Activated T-cell treated with anti-CD3 and anti-CD28 coated beads, Interleukin-2, amount 50 U/mL, for 24 hours (primary cell): ENCODE data around the gene KCNK5.

ENCODE experiments used
- DNase-seq: peaks from one replicate; pipeline ENCODE4 v3.0.0-alpha.2; 2020
- H3K27ac Mint-ChIP-seq: 2 replicates; pipeline ENCODE4 v1.8.0; 2020; ENCODE audit warnings: mild to moderate bottlenecking, mixed read lengths
- H3K27me3 Mint-ChIP-seq: 2 replicates; pipeline ENCODE4 v1.8.0; 2020; ENCODE audit warnings: mixed read lengths
- H3K36me3 Mint-ChIP-seq: 2 replicates; pipeline ENCODE4 v1.8.0; 2020; ENCODE audit warnings: low read depth, mixed read lengths
- H3K4me1 Mint-ChIP-seq: 2 replicates; pipeline ENCODE4 v1.8.0; 2020; ENCODE audit warnings: low read depth, mixed read lengths
- H3K4me3 Mint-ChIP-seq: 2 replicates; pipeline ENCODE4 v1.8.0; 2020; ENCODE audit warnings: mild to moderate bottlenecking, moderate library complexity, mixed read lengths
- H3K9me3 Mint-ChIP-seq: 2 replicates; pipeline ENCODE4 v1.8.0; 2020; ENCODE audit warnings: mixed read lengths

KCNK5 gene

GRCh38 chr6:39256294-39256940 is 27.1 kb upstream of the KCNK5 start:
- Mint-ChIP-seq H3K27ac (no peak overlapping the region), H3K36me3 (no peaks in the 10 kb centered on the region), H3K27me3 (peaks cover 33% of the 10 kb centered on the region), H3K4me3 (no peak overlapping the region), H3K4me1 (peaks cover 10% of the 10 kb centered on the region), H3K9me3 (no peaks in the 10 kb centered on the region)
- no peak for DNase-seq

DNA sequence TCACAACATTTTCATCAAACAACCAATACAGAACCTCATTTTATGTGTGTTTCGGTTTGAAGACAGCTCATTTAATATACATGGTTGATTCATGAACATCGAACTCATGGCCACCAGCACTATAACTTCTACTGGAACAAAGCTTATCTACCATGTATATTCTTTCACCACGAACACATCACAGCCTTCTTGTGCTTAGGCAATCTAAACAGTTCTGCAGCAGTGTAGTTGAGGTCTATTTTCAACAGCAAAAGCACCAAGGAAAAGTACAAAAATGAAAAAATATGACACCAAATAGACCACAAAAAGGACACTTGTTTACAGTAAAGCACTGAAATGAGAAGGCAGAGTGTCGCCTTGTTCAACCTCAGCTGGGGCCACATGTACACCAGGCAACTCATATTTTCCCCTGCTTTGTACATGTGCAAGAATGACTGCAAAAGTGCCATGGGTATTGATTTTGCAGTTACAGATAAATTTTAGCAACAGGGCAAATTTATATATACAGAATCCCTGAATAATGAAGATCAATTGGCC is 25.8 kb upstream of the KCNK5 start:
- no peak overlapping the region for H3K4me3 Mint-ChIP-seq
- H3K9me3 Mint-ChIP-seq = no peaks in the 10 kb centered on the region
- DNase-seq = no peak
- H3K27me3 Mint-ChIP-seq = peaks cover 23% of the 10 kb centered on the region
- H3K36me3 Mint-ChIP-seq = no peaks in the 10 kb centered on the region
- H3K27ac Mint-ChIP-seq = peak overlapping the region; percentile 24
- peaks cover 10% of the 10 kb centered on the region for H3K4me1 Mint-ChIP-seq

- Mint-ChIP-seq H3K9me3 (no peaks in the 10 kb centered on the region), H3K36me3 (no peaks in the 10 kb centered on the region), H3K27ac (no peak overlapping the region), H3K4me1 (peaks cover 15% of the 10 kb centered on the region), H3K27me3 (peaks cover 13% of the 10 kb centered on the region), H3K4me3 (no peak overlapping the region)
- no peak for DNase-seq
Observed at GRCh38 chr6:39251406-39251805, 22.1 kb upstream of the KCNK5 start.

DNA sequence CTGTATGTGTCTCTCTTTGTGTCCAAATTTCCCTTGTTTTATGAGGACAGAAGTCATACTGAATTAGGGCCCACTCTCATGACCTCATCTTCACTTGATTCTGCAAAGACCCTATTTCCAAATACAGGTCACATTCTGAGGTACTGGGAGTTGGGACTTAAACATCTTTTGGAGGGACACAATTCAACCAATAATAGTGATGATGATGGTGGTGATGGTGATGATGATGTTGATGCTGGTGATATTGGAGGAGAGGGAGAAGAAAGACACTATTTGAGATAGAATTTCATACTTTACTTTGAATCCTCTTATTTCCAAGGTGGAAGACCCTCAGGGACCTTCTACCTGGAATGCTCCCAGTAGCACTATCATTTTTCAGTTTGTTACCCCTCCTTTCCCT is 21.2 kb upstream of the KCNK5 start:
- H3K4me3 Mint-ChIP-seq = no peak overlapping the region
- no peak overlapping the region for H3K27ac Mint-ChIP-seq
- no peaks in the 10 kb centered on the region for H3K36me3 Mint-ChIP-seq
- H3K4me1 Mint-ChIP-seq = peaks cover 13% of the 10 kb centered on the region
- peaks cover 11% of the 10 kb centered on the region for H3K27me3 Mint-ChIP-seq
- no peak for DNase-seq
- H3K9me3 Mint-ChIP-seq = no peaks in the 10 kb centered on the region

- no peak overlapping the region for H3K4me3 Mint-ChIP-seq
- no peak for DNase-seq
- no peaks in the 10 kb centered on the region for H3K9me3 Mint-ChIP-seq
Observed at GRCh38 chr6:39249278-39249677, 20.0 kb upstream of the KCNK5 start.

GRCh38 chr6:39247667-39248194 is 18.5 kb upstream of the KCNK5 start:
- Mint-ChIP-seq H3K27me3 (peaks cover 5% of the 10 kb centered on the region), H3K9me3 (no peaks in the 10 kb centered on the region), H3K27ac (no peak overlapping the region), H3K4me1 (peaks cover 6% of the 10 kb centered on the region), H3K4me3 (no peak overlapping the region), H3K36me3 (no peaks in the 10 kb centered on the region)
- no peak for DNase-seq

More at GRCh38 chr6:39249278-39249677, 20.0 kb upstream of the KCNK5 start:
- H3K27me3 Mint-ChIP-seq = peaks cover 11% of the 10 kb centered on the region
- H3K36me3 Mint-ChIP-seq = no peaks in the 10 kb centered on the region
- H3K4me1 Mint-ChIP-seq = peaks cover 6% of the 10 kb centered on the region
- no peak overlapping the region for H3K27ac Mint-ChIP-seq

DNA sequence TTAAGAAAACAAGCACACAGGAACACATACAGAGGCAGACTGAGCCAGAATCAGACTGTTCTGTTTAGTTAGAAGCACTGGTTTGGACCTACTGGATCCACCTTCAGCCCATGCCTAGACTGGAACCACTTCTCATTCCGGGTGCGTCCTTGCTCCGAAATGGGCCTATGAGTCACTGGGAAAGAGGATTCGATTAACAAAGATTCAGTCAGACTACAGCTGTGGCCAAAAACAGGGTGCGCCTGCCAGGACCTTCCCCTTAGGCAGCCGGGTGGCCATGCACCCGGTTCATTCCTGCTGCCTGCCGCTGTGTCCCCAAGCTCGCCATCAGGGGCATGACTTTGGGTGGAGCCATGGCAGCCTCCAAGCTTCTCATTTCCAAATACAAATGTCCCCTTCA is 14.5 kb upstream of the KCNK5 start:
- Mint-ChIP-seq H3K36me3 (no peaks in the 10 kb centered on the region), H3K4me3 (no peak overlapping the region)

GRCh38 chr6:39240155-39240757 is 11.0 kb upstream of the KCNK5 start:
- Mint-ChIP-seq H3K27me3 (no peaks in the 10 kb centered on the region), H3K4me3 (no peak overlapping the region)

More for the DNA sequence above, 14.5 kb upstream of the KCNK5 start:
- Mint-ChIP-seq H3K27me3 (no peaks in the 10 kb centered on the region), H3K9me3 (no peaks in the 10 kb centered on the region), H3K4me1 (peaks cover 6% of the 10 kb centered on the region), H3K27ac (no peak overlapping the region)
- no peak for DNase-seq

GRCh38 chr6:39239527-39240154 is 10.4 kb upstream of the KCNK5 start:
- Mint-ChIP-seq H3K27me3 (no peaks in the 10 kb centered on the region), H3K4me1 (no peaks in the 10 kb centered on the region), H3K9me3 (no peaks in the 10 kb centered on the region), H3K4me3 (no peak overlapping the region), H3K36me3 (no peaks in the 10 kb centered on the region), H3K27ac (no peak overlapping the region)
- no peak for DNase-seq

More at GRCh38 chr6:39240155-39240757, 11.0 kb upstream of the KCNK5 start:
- no peaks in the 10 kb centered on the region for H3K9me3 Mint-ChIP-seq
- DNase-seq = no peak
- H3K27ac Mint-ChIP-seq = no peak overlapping the region
- H3K4me1 Mint-ChIP-seq = no peaks in the 10 kb centered on the region
- no peaks in the 10 kb centered on the region for H3K36me3 Mint-ChIP-seq

DNA sequence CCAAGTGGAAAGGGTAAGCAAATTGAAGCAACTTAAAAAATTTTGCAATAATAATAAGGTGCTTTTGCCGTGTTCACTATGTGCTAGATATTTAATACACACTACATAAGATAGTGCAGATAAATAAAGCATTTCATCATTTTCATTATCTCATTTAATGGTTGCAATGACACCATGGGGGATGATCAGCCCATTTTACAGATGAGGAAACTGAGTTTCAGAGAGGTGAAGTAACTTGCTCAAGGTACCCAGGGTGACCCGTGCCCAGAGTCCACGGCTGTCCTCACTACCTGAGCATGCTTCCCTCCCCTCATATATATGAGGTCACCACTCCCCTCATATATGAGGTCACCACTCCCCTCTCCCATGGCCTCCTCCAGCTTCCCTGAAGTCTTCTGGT is 7.5 kb upstream of the KCNK5 start:
- no peaks in the 10 kb centered on the region for H3K4me1 Mint-ChIP-seq
- no peaks in the 10 kb centered on the region for H3K27me3 Mint-ChIP-seq
- no peaks in the 10 kb centered on the region for H3K9me3 Mint-ChIP-seq
- H3K27ac Mint-ChIP-seq = no peak overlapping the region
- no peaks in the 10 kb centered on the region for H3K36me3 Mint-ChIP-seq
- no peak overlapping the region for H3K4me3 Mint-ChIP-seq
- no peak for DNase-seq

DNA sequence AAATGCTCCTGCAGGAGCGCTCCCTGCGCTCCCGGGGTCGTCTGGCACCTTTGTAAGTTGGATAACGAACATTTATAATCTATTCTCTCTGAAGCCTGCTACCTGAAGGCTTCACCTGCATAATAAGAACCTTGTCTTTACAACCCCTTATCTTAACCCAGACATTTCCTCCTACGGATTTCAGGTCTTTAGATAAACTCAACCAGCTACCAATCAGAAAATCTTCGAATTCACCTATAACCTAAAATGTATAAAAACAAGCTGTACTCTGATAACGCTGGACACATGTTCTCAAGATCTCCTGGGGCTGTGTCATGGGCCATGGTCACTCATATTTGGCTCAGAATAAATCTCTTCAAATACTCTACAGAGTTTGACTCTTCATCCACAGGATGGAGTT is 4.1 kb upstream of the KCNK5 start:
- H3K27ac Mint-ChIP-seq = no peak overlapping the region
- H3K4me3 Mint-ChIP-seq = no peak overlapping the region
- peaks cover 13% of the 10 kb centered on the region for H3K27me3 Mint-ChIP-seq
- no peak for DNase-seq
- H3K36me3 Mint-ChIP-seq = peaks cover 6% of the 10 kb centered on the region
- no peaks in the 10 kb centered on the region for H3K9me3 Mint-ChIP-seq
- peaks cover 8% of the 10 kb centered on the region for H3K4me1 Mint-ChIP-seq

- peaks cover 13% of the 10 kb centered on the region for H3K27me3 Mint-ChIP-seq
- no peaks in the 10 kb centered on the region for H3K9me3 Mint-ChIP-seq
- H3K36me3 Mint-ChIP-seq = peaks cover 20% of the 10 kb centered on the region
- DNase-seq = no peak
- peaks cover 21% of the 10 kb centered on the region for H3K4me1 Mint-ChIP-seq
- H3K27ac Mint-ChIP-seq = no peak overlapping the region
- no peak overlapping the region for H3K4me3 Mint-ChIP-seq
Observed at GRCh38 chr6:39231521-39232243, 2.4 kb upstream of the KCNK5 start.

DNA sequence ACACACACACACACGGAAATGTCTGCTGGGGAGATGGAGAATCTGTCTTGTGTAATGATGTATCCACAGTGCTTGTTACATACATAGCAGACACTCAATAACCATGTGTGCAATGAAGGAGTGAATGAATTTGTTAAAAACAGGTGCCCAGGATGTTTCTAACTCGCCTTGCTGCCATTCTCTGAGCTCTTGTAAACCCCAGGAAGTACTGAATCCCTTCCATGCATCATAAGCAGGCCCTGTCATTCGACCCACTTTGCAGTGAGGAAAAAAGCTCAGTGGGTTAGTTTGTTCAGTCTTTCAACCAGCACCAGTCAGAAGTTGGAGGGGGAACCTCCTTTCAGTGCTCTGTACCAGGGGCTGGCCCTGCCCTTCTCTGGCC is 1.4 kb upstream of the KCNK5 start:
- Mint-ChIP-seq H3K27ac (no peak overlapping the region), H3K36me3 (peaks cover 25% of the 10 kb centered on the region), H3K4me3 (no peak overlapping the region), H3K4me1 (peaks cover 31% of the 10 kb centered on the region), H3K27me3 (peaks cover 13% of the 10 kb centered on the region), H3K9me3 (no peaks in the 10 kb centered on the region)
- DNase-seq = no peak

GRCh38 chr6:39228111-39228971 is 934 bp downstream of the KCNK5 start:
- peak; percentile 64 for DNase-seq
- peak overlapping the region; percentile 90 for H3K27ac Mint-ChIP-seq
- H3K4me1 Mint-ChIP-seq = peaks cover 53% of the 10 kb centered on the region
- peaks cover 13% of the 10 kb centered on the region for H3K27me3 Mint-ChIP-seq
- no peaks in the 10 kb centered on the region for H3K9me3 Mint-ChIP-seq
- H3K36me3 Mint-ChIP-seq = peaks cover 47% of the 10 kb centered on the region
- H3K4me3 Mint-ChIP-seq = peak overlapping the region; percentile 90
